ENCODE data around the gene CHRNA1. TPM values are rescaled to one million over a fixed set of nuclear protein-coding genes. Genes with fewer than 3 reads are reported as not detected.

Gene CHRNA1
- total RNA-seq, 1 donor from 2014 or later = not detected

- Mint-ChIP-seq H3K4me3 (ENCODE audit: low read depth) (no peak overlapping the region), H3K9me3 (ENCODE audit: low read depth) (no peaks in the 10 kb centered on the region), H3K4me1 (ENCODE audit: low read depth) (peaks cover 15% of the 10 kb centered on the region), H3K27ac (no peak overlapping the region), H3K27me3 (no peaks in the 10 kb centered on the region), H3K36me3 (ENCODE audit: insufficient read depth) (peaks cover 18% of the 10 kb centered on the region)
- DNase-seq (ENCODE audit: low spot score, unreplicated experiment) = no peak
- no peak for TF ChIP-seq CTCF (IDR thresholded peaks at IDR 0.05; ENCODE audit: unreplicated experiment)
Observed at GRCh38 chr2:174800436-174801205, 36.3 kb upstream of the CHRNA1 start.

DNA sequence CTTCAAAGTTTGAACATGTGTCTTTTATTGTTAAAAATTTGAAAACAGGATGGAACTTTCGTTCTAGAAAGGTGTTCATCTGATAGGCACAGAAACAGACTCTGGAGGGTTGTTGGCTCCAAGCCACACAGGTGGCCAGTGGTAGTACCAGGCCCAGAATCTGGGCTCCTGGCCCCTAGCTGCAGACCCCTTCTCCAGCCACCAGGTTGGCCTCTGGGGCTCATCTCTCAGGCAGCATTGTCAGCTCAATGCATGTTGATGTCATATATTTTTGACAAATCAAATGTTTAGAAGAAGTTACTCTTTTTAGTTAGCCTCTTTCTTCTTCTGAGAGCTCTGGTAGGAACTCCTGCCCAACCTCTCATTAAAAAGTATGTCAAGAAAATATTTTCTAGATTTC is 34.5 kb upstream of the CHRNA1 start:
- Mint-ChIP-seq H3K4me3 (ENCODE audit: low read depth) (no peak overlapping the region), H3K9me3 (ENCODE audit: low read depth) (no peaks in the 10 kb centered on the region), H3K27ac (no peak overlapping the region), H3K36me3 (ENCODE audit: insufficient read depth) (peaks cover 16% of the 10 kb centered on the region), H3K4me1 (ENCODE audit: low read depth) (peaks cover 9% of the 10 kb centered on the region), H3K27me3 (no peaks in the 10 kb centered on the region)
- no peak for TF ChIP-seq CTCF (IDR thresholded peaks at IDR 0.05; ENCODE audit: unreplicated experiment)
- no peak for DNase-seq (ENCODE audit: low spot score, unreplicated experiment)

DNA sequence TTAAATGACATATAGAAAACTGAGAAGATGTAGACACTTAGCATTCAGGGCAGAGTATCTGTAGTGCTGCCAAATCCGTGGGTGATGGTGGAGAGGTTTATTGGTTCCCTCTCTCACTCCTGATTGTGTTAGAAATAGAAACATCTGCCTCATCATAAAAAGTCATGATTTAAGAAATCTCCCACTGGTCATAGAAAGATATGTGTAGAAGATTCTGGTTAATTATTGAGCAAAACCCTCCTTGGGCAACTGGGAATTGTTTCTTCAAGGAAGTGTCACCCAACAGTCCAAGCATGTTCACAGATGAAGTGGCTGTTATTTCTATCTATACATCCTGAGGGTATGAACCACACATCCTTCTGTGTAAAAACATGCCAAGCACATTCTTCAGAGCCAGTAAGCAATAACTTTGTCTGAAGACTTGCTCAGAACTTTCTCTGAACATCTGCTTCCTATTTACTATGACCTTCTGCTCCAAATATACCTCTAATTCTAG is 33.6 kb upstream of the CHRNA1 start:
- DNase-seq (ENCODE audit: low spot score, unreplicated experiment) = no peak
- Mint-ChIP-seq H3K36me3 (ENCODE audit: insufficient read depth) (peaks cover 16% of the 10 kb centered on the region), H3K4me1 (ENCODE audit: low read depth) (peaks cover 9% of the 10 kb centered on the region), H3K27ac (no peak overlapping the region), H3K4me3 (ENCODE audit: low read depth) (no peak overlapping the region), H3K27me3 (no peaks in the 10 kb centered on the region), H3K9me3 (ENCODE audit: low read depth) (no peaks in the 10 kb centered on the region)
- TF ChIP-seq CTCF (IDR thresholded peaks at IDR 0.05; ENCODE audit: unreplicated experiment) = no peak

GRCh38 chr2:174796319-174796771 is 32.1 kb upstream of the CHRNA1 start:
- Mint-ChIP-seq H3K4me3 (ENCODE audit: low read depth) (no peak overlapping the region), H3K27me3 (no peaks in the 10 kb centered on the region), H3K9me3 (ENCODE audit: low read depth) (no peaks in the 10 kb centered on the region), H3K4me1 (ENCODE audit: low read depth) (peaks cover 15% of the 10 kb centered on the region), H3K27ac (peak overlapping the region; percentile 57), H3K36me3 (ENCODE audit: insufficient read depth) (peaks cover 14% of the 10 kb centered on the region)
- TF ChIP-seq CTCF (IDR thresholded peaks at IDR 0.05; ENCODE audit: unreplicated experiment) = no peak
- DNase-seq (ENCODE audit: low spot score, unreplicated experiment) = no peak

- no peaks in the 10 kb centered on the region for H3K9me3 Mint-ChIP-seq (ENCODE audit: low read depth)
- no peak for DNase-seq (ENCODE audit: low spot score, unreplicated experiment)
- H3K4me1 Mint-ChIP-seq (ENCODE audit: low read depth) = peaks cover 15% of the 10 kb centered on the region
- no peak overlapping the region for H3K27ac Mint-ChIP-seq
- no peaks in the 10 kb centered on the region for H3K27me3 Mint-ChIP-seq
- H3K4me3 Mint-ChIP-seq (ENCODE audit: low read depth) = no peak overlapping the region
- peaks cover 7% of the 10 kb centered on the region for H3K36me3 Mint-ChIP-seq (ENCODE audit: insufficient read depth)
- TF ChIP-seq CTCF (IDR thresholded peaks at IDR 0.05; ENCODE audit: unreplicated experiment) = no peak
Observed at GRCh38 chr2:174794851-174795374, 30.6 kb upstream of the CHRNA1 start.

Measured in progenitor cell of endocrine pancreas (in vitro differentiated cells).